ENCODE measurements around the gene PPM1H.
"Not testable (repeated sequence)": the region's sequence is repeated elsewhere in the genome, so short reads cannot be mapped to it uniquely, and the experiment has no call there.

The PPM1H gene

DNA sequence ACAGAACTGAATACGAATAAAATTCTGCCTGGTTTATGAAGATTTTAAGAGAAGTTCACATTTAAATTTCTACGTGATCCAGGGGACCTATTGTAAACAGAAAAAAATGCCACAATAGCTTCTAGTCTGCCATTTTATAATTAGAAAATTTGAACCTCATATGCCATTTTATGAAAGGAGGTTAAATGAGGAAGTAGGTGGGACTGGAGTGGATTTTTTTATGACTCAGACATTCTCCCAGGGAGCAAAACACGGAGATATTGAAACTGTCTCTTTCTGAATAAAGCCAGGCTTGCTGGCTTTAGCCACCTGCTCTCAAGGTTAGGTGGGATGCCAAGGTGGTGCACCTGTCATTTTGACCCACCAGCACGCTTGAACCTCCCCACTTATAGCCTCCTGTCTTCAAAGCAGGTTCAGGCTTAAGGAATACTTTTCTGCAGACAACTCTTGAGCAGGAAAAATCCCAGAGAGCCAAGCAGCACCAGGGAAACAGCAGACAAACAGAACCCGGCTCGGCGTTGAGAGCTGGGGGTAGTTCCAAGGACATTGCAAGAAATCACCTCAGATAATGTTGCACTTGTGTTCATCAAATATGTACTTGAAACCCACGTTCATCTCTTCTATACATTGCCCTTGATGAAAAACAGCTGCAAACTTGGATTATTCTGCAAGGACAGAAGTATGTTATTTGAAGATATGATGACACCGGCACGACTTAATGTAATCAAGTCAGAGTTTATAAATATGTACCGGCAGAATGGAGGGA, 203.7 kb downstream of the PPM1H start:
- Histone ChIP-seq H3K27me3 (no peaks in the 10 kb centered on the region), H3K27ac (no peak overlapping the region), H3K4me1 (ENCODE audit: control insufficient read depth in 1 of 2, insufficient read depth in 1 of 2, low read depth in 1 of 2, low read length in 1 of 2) (peaks cover 19 to 23% of the 10 kb centered on the region in 2 experiments), H3K9me3 (no peaks in the 10 kb centered on the region), H3K36me3 (no peaks in the 10 kb centered on the region), H3K4me3 (ENCODE audit: low read depth in 1 of 2, low read length in 1 of 2) (no peak overlapping the region)
- TF ChIP-seq, protein P1, sequence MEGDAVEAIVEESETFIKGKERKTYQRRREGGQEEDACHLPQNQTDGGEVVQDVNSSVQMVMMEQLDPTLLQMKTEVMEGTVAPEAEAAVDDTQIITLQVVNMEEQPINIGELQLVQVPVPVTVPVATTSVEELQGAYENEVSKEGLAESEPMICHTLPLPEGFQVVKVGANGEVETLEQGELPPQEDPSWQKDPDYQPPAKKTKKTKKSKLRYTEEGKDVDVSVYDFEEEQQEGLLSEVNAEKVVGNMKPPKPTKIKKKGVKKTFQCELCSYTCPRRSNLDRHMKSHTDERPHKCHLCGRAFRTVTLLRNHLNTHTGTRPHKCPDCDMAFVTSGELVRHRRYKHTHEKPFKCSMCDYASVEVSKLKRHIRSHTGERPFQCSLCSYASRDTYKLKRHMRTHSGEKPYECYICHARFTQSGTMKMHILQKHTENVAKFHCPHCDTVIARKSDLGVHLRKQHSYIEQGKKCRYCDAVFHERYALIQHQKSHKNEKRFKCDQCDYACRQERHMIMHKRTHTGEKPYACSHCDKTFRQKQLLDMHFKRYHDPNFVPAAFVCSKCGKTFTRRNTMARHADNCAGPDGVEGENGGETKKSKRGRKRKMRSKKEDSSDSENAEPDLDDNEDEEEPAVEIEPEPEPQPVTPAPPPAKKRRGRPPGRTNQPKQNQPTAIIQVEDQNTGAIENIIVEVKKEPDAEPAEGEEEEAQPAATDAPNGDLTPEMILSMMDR (IDR thresholded peaks at IDR 0.05) = no peak

DNA sequence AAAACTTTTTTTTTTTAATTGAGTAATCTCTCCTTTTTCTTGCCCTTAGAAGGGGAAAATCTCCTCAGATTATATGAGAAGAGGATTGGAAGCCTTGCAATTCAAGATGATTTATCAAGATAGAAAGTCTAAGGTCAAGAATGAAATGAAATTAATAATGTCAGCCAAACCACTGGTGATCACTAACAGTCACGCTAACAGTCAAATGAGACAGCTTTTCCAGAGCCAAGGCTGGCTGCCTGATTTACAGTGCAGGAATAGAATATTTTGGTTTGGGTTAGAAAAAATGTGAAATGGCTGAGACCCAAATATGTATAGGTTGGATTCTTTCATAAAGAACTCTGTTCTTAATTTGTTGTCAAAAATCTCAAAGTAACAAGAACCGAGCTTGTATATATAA, 204.3 kb downstream of the PPM1H start:
- H3K4me3 ChIP-seq (ENCODE audit: low read depth in 1 of 2, low read length in 1 of 2) = no peak overlapping the region
- H3K9me3 ChIP-seq = no peaks in the 10 kb centered on the region
- peaks cover 25 to 27% of the 10 kb centered on the region in 2 experiments for H3K4me1 ChIP-seq (ENCODE audit: control insufficient read depth in 1 of 2, insufficient read depth in 1 of 2, low read depth in 1 of 2, low read length in 1 of 2)
- TF ChIP-seq, protein P1 (IDR thresholded peaks at IDR 0.05) = no peak
- no peaks in the 10 kb centered on the region for H3K27me3 ChIP-seq
- H3K27ac ChIP-seq = no peak overlapping the region
- H3K36me3 ChIP-seq = no peaks in the 10 kb centered on the region

DNA sequence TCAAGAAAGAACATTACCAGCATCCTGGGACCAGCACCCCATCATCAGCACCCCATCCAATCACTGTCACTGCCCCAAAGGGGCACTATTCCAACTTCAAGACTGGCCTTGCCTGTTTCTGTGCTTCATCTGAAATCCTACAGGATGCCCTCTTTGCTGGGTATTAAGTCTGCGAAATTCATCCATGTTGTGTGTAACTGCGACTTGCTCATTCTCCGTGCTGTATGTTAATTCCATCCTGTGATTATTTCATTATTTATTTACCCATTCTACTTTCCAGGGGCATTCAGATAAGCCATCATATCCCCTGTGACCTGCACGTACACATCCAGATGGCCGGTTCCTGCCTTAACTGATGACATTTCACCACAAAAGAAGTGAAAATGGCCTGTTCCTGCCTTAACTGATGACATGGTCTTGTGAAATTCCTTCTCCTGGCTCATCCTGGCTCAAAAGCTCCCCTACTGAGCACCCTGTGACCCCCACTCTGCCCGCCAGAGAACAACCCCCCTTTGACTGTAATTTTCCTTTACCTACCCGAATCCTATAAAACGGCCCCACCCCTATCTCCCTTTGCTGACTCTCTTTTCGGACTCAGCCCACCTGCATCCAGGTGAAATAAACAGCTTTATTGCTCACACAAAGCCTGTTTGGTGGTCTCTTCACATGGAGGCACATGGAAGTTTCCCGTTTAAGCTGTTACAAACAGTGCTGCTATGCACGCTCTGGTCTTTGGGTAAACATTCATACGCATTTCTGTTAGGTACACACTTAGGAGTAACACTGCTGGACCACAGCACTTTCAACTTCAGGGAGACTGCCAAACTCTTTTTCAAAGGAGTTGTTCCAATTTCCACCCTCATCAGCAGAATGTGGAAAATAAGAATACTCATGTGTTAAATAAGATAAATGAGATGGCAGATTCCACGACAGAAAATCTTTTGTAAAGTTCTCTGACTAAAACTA, 205.1 kb downstream of the PPM1H start:
- Histone ChIP-seq H3K27ac (peak overlapping the region; percentile 60), H3K4me1 (ENCODE audit: control insufficient read depth in 1 of 2, insufficient read depth in 1 of 2, low read depth in 1 of 2, low read length in 1 of 2) (peaks cover 33 to 35% of the 10 kb centered on the region in 2 experiments)
- H3K27me3 ChIP-seq; H3K4me3 ChIP-seq (ENCODE audit: low read depth in 1 of 2, low read length in 1 of 2); H3K36me3 ChIP-seq; H3K9me3 ChIP-seq: not testable (repeated sequence)

- Histone ChIP-seq H3K36me3 (no peaks in the 10 kb centered on the region), H3K27ac (peak overlapping the region; percentile 60), H3K4me3 (ENCODE audit: low read depth in 1 of 2, low read length in 1 of 2) (peak overlapping the region in 1 of 2 experiments; percentile 2), H3K9me3 (no peaks in the 10 kb centered on the region), H3K27me3 (no peaks in the 10 kb centered on the region), H3K4me1 (ENCODE audit: control insufficient read depth in 1 of 2, insufficient read depth in 1 of 2, low read depth in 1 of 2, low read length in 1 of 2) (peaks cover 34 to 39% of the 10 kb centered on the region in 2 experiments)
- TF ChIP-seq, protein P1 (IDR thresholded peaks at IDR 0.05) = no peak
These were observed 206.2 kb downstream of the PPM1H start for GRCh38 chr12:62728741-62729140.

GRCh38 chr12:62726471-62726980, 208.4 kb downstream of the PPM1H start:
- TF ChIP-seq, protein P1 (IDR thresholded peaks at IDR 0.05) = no peak
- no peaks in the 10 kb centered on the region for H3K27me3 ChIP-seq
- no peaks in the 10 kb centered on the region for H3K9me3 ChIP-seq
- H3K4me3 ChIP-seq (ENCODE audit: low read depth in 1 of 2, low read length in 1 of 2) = no peak overlapping the region
- H3K27ac ChIP-seq = no peak overlapping the region
- H3K36me3 ChIP-seq = no peaks in the 10 kb centered on the region
- H3K4me1 ChIP-seq (ENCODE audit: control insufficient read depth in 1 of 2, insufficient read depth in 1 of 2, low read depth in 1 of 2, low read length in 1 of 2) = peaks cover 34 to 39% of the 10 kb centered on the region in 2 experiments
